GM21723 (cell line): ENCODE data around the gene PFKFB4.

Experiments
- ATAC-seq: cut with Tn5 transposase; IDR thresholded peaks from one replicate; pipeline ENCODE4 v1.9.1; 2021; ENCODE audit warnings: mild to moderate bottlenecking, moderate library complexity; ENCODE audit not compliant: unreplicated experiment

Gene PFKFB4

DNA sequence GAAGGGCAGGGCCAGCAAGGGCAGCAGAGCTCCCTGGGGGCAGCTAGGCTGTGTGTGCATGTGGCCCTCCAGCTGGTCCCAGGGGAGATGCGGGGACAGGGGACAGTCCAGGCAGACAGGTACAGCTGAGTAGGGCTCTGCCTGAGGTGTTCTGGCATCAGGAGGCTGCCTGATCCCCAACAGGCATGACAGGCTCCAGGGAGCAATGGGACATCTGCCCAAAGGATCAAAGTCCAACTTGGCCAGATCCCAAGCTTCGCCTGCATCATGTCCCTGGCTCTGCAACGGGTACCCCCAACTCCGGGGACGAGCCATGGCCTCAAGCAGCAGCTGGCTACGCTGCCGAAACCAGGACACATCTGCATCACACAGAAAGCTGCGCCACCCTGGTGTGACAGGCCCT, 88.3 kb downstream of the PFKFB4 start:
- no peak for ATAC-seq
